Ascending aorta (tissue), 2 donors: ENCODE data around the gene STS. TPM values are rescaled to one million over a fixed set of nuclear protein-coding genes. Genes with fewer than 3 reads are reported as not detected.

ENCODE experiments used
- DNase-seq, 2 donors: peaks; one replicate each; pipeline ENCODE4 v3.0.0-alpha.2; 2019; ENCODE audit warnings: low spot score in 2 of 2
- H3K27ac ChIP-seq, 2 donors: fragments of 200-600 bp; sonication (generic); one replicate each; pipeline ENCODE4 v1.5.1; 2016 to 2017; ENCODE audit warnings: mild to moderate bottlenecking in 1 of 2
- H3K27me3 ChIP-seq: fragments of 200-600 bp; sonication (generic); one replicate; pipeline ENCODE4 v1.5.1; 2017
- H3K36me3 ChIP-seq, 2 donors: fragments of 200-600 bp; sonication (generic); one replicate each; pipeline ENCODE4 v1.5.1; 2016
- H3K4me1 ChIP-seq, 2 donors: fragments of 200-600 bp; sonication (generic); one replicate each; pipeline ENCODE4 v1.5.1; 2016 to 2017; ENCODE audit warnings: mild to moderate bottlenecking in 1 of 2
- H3K4me3 ChIP-seq, 2 donors: fragments of 200-600 bp; sonication (generic); one replicate each; pipeline ENCODE4 v1.5.1; 2016 to 2017; ENCODE audit warnings: mild to moderate bottlenecking in 1 of 2
- H3K9me3 ChIP-seq, 2 donors: fragments of 200-600 bp; sonication (generic); one replicate each; pipeline ENCODE4 v1.5.1; 2016
- CTCF ChIP-seq, 3 experiments: fragments of 200-600 bp in 2 of 3; fragments of 450-650 bp in 1 of 3; sonication (generic) in 2 of 3; IDR thresholded peaks; one replicate each; pipeline ENCODE4 v1.5.1; 2016 to 2019; ENCODE audit warnings: antibody characterized with exemption in 3 of 3, mild to moderate bottlenecking in 1 of 3, moderate library complexity in 1 of 3
- intact Hi-C: fragments of 100-400 bp; cut with DNase I; formaldehyde crosslinking; loops from one replicate; pipeline ENCODE4 v1.15.1; 2023
- total RNA-seq: library from RNA; depleted of rRNA; stranded (reverse); fragments of >200 nt; gene quantifications from one replicate; pipeline ENCODE4 v1.1.0, GENCODE V29; 2016

The STS gene
- total RNA-seq, 1 donor from 2014 or later, result 7.2 TPM

GRCh38 chrX:7146703-7147412, 654 bp upstream of the STS start:
- Histone ChIP-seq H3K27ac (peak overlapping the region; percentile 86 to 91), H3K4me1 (peaks cover 0 to 7% of the 10 kb centered on the region in 2 donors), H3K4me3 (peak overlapping the region; percentile 66 to 70), H3K36me3 (no peaks in the 10 kb centered on the region), H3K27me3 (no peaks in the 10 kb centered on the region), H3K9me3 (no peaks in the 10 kb centered on the region)
- intact Hi-C loops, result loop anchor here (5.0 kb wide), 1 partner anchor 185 kb away; no protein-coding TSS in a partner anchor
- peak in 1 of 2 donors; percentile 65 for DNase-seq
- no peak for TF ChIP-seq CTCF (IDR thresholded peaks at IDR 0.05)

GRCh38 chrX:7147978-7148854, 704 bp downstream of the STS start, which contains the start of gene PUDP:
Gene PUDP, minus strand, starts transcription at chrX:7148153. Its CDS starts 40 bp downstream, at chrX:7148113.
- intact Hi-C loops, result loop anchor here (5.0 kb wide), 1 partner anchor 184 kb away; no protein-coding TSS in a partner anchor
- H3K36me3 ChIP-seq, result no peaks in the 10 kb centered on the region
- H3K9me3 ChIP-seq, result no peaks in the 10 kb centered on the region
- H3K4me3 ChIP-seq, result peak within 1 kb of the TSS; percentile 66 to 70
- peak; percentile 21 to 56 (median 35) for TF ChIP-seq CTCF (IDR thresholded peaks at IDR 0.05)
- peaks cover 0 to 7% of the 10 kb centered on the region in 2 donors for H3K4me1 ChIP-seq
- H3K27ac ChIP-seq, result peak within 1 kb of the TSS; percentile 86 to 91
- peak; percentile 64 to 93 for DNase-seq
- no peaks in the 10 kb centered on the region for H3K27me3 ChIP-seq

- H3K36me3 ChIP-seq, result no peaks in the 10 kb centered on the region
- DNase-seq, result no peak
- TF ChIP-seq CTCF (IDR thresholded peaks at IDR 0.05), result no peak
- no peaks in the 10 kb centered on the region for H3K9me3 ChIP-seq
- no peaks in the 10 kb centered on the region for H3K27me3 ChIP-seq
- no peak overlapping the region for H3K4me3 ChIP-seq
- H3K27ac ChIP-seq, result no peak overlapping the region
- peaks cover 0 to 7% of the 10 kb centered on the region in 2 donors for H3K4me1 ChIP-seq
- intact Hi-C loops, result loop anchor here (5.0 kb wide), 1 partner anchor 183 kb away; no protein-coding TSS in a partner anchor
Measured at GRCh38 chrX:7149411-7149810, 1.9 kb downstream of the STS start.

GRCh38 chrX:7153231-7153630, 5.7 kb downstream of the STS start:
- intact Hi-C loops, result no loop called here
- H3K9me3 ChIP-seq, result no peaks in the 10 kb centered on the region
- no peaks in the 10 kb centered on the region for H3K27me3 ChIP-seq
- TF ChIP-seq CTCF (IDR thresholded peaks at IDR 0.05), result no peak
- no peaks in the 10 kb centered on the region for H3K4me1 ChIP-seq
- no peaks in the 10 kb centered on the region for H3K36me3 ChIP-seq
- H3K27ac ChIP-seq, result no peak overlapping the region
- H3K4me3 ChIP-seq, result no peak overlapping the region
- no peak for DNase-seq

GRCh38 chrX:7154041-7154597, 6.6 kb downstream of the STS start:
- Histone ChIP-seq H3K27ac (no peak overlapping the region), H3K4me1 (no peaks in the 10 kb centered on the region), H3K36me3 (no peaks in the 10 kb centered on the region), H3K9me3 (no peaks in the 10 kb centered on the region), H3K27me3 (no peaks in the 10 kb centered on the region), H3K4me3 (no peak overlapping the region)
- intact Hi-C loops, result no loop called here
- no peak for DNase-seq
- no peak for TF ChIP-seq CTCF (IDR thresholded peaks at IDR 0.05)
